ES-I3 (cell line): ENCODE measurements around the gene P2RY2.
A peak's percentile ranks its signal among the peaks of the same experiment; 100 is the strongest.

Source experiments
- H3K36me3 ChIP-seq: 2 replicates; pipeline ENCODE4 v1.6.1; 2013; ENCODE audit warnings: mild to moderate bottlenecking, low read length, control low read depth, moderate library complexity; ENCODE audit not compliant: insufficient read depth
- H3K4me1 ChIP-seq: 2 replicates; pipeline ENCODE4 v1.6.1; 2013; ENCODE audit warnings: mild to moderate bottlenecking, control low read depth, low read length; ENCODE audit not compliant: insufficient read depth
- H3K9ac ChIP-seq: 2 replicates; pipeline ENCODE4 v1.6.1; 2013; ENCODE audit warnings: low read depth, mild to moderate bottlenecking, low read length, moderate library complexity
- H3K9me3 ChIP-seq: 2 replicates; pipeline ENCODE4 v1.6.1; 2013; ENCODE audit warnings: mild to moderate bottlenecking, low read length, moderate library complexity; ENCODE audit not compliant: control insufficient read depth, insufficient read depth

Gene P2RY2

GRCh38 chr11:73204711-73205121 is 13.4 kb upstream of the P2RY2 start:
- peaks cover 19% of the 10 kb centered on the region for H3K4me1 ChIP-seq
- H3K36me3 ChIP-seq = no peaks in the 10 kb centered on the region

DNA sequence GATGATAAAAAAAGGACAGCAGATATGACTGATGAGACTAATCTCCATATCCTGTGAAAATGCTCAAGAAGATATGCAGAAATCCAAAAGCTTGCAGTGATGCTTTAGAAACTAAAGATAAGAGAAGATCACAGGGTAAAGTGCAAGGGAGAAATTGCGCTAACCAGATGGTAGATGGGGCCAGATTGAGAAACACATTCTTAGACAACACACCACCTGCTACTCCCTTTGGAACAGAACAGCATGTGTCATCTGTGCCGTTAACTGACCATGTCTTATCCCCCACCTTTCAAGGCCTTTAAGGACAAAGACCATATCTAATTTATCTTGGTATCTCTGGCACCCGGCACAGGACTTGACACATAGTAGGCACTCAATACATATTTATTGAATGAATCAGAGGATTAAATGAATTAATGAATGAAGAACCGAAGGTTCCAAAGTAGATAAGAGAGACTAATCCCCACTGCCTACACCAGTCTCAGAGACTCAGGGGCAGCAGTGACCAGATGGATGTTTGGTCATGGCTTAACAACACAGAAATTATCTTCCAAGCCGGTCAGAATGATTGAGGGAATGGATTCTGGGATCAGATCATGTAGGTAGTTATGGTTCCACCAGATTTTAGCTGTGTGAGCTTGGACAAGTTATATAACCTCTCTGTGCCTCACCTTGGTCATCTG is 12.3 kb upstream of the P2RY2 start:
- no peaks in the 10 kb centered on the region for H3K36me3 ChIP-seq
- peaks cover 8% of the 10 kb centered on the region for H3K4me1 ChIP-seq
- no peaks in the 10 kb centered on the region for H3K9me3 ChIP-seq
- no peak overlapping the region for H3K9ac ChIP-seq

More at GRCh38 chr11:73204711-73205121, 13.4 kb upstream of the P2RY2 start:
- no peak overlapping the region for H3K9ac ChIP-seq
- no peaks in the 10 kb centered on the region for H3K9me3 ChIP-seq

GRCh38 chr11:73206801-73207200 is 11.3 kb upstream of the P2RY2 start:
- H3K36me3 ChIP-seq = no peaks in the 10 kb centered on the region
- H3K9ac ChIP-seq = no peak overlapping the region
- H3K9me3 ChIP-seq = no peaks in the 10 kb centered on the region
- H3K4me1 ChIP-seq = no peaks in the 10 kb centered on the region

- no peaks in the 10 kb centered on the region for H3K36me3 ChIP-seq
- no peak overlapping the region for H3K9ac ChIP-seq
- H3K4me1 ChIP-seq = no peaks in the 10 kb centered on the region
These were observed 8.2 kb upstream of the P2RY2 start for GRCh38 chr11:73209892-73210291.

DNA sequence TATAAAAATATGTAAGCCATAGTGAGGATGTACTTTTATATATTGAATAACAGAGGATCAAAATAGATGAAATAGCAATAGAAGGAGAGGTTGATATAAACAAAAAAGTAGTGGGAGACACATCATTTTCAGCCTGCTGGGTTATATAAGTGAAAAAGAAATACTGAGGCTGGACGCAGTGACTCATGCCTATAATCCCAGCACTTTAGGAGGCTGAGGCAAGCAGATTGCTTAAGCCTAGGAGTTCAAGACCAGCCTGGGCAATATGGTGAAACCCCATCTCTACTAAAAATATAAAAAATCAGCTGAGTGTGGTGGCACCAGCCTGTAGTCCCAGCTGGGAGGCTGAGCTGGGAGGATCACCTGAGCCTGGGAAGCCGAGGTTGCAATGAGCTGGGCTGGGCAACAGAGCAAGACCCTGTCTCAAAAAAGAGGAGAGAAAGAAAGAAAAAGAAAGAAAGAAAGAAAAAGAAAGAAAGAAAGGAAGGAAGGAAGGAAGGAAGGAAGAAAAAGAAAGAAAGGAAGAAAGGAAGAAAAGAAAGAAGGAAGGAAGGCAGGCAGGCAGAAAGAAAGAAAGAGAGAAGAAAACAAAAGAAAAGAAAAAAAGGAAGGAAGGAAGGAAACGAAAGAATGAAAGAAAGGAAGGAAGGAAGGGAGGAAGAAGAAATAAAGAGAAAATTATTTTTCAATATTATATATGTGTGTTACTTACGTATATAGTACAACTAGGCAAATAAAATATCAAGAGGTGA is 7.0 kb upstream of the P2RY2 start:
- Histone ChIP-seq H3K9ac (no peak overlapping the region), H3K36me3 (no peaks in the 10 kb centered on the region), H3K9me3 (no peaks in the 10 kb centered on the region), H3K4me1 (no peaks in the 10 kb centered on the region)

More at GRCh38 chr11:73209892-73210291, 8.2 kb upstream of the P2RY2 start:
- H3K9me3 ChIP-seq = no peaks in the 10 kb centered on the region

GRCh38 chr11:73213196-73214143 is 4.6 kb upstream of the P2RY2 start:
- Histone ChIP-seq H3K4me1 (no peaks in the 10 kb centered on the region), H3K9me3 (no peaks in the 10 kb centered on the region), H3K36me3 (no peaks in the 10 kb centered on the region), H3K9ac (no peak overlapping the region)

- no peaks in the 10 kb centered on the region for H3K36me3 ChIP-seq
- H3K4me1 ChIP-seq = no peaks in the 10 kb centered on the region
- no peaks in the 10 kb centered on the region for H3K9me3 ChIP-seq
- H3K9ac ChIP-seq = no peak overlapping the region
These were observed 2.6 kb upstream of the P2RY2 start for GRCh38 chr11:73215191-73216134.

GRCh38 chr11:73216465-73216864 is 1.6 kb upstream of the P2RY2 start:
- H3K4me1 ChIP-seq = no peaks in the 10 kb centered on the region
- H3K36me3 ChIP-seq = no peaks in the 10 kb centered on the region
- H3K9me3 ChIP-seq = no peaks in the 10 kb centered on the region
- H3K9ac ChIP-seq = no peak overlapping the region

GRCh38 chr11:73217131-73217809 is 811 bp upstream of the P2RY2 start:
- H3K9me3 ChIP-seq = no peaks in the 10 kb centered on the region
- H3K36me3 ChIP-seq = no peaks in the 10 kb centered on the region
- H3K4me1 ChIP-seq = no peaks in the 10 kb centered on the region
- H3K9ac ChIP-seq = peak overlapping the region; percentile 54; the same call in 1 of the 2 replicates

GRCh38 chr11:73217810-73218105 is 323 bp upstream of the P2RY2 start:
- Histone ChIP-seq H3K9me3 (no peaks in the 10 kb centered on the region), H3K36me3 (no peaks in the 10 kb centered on the region), H3K4me1 (no peaks in the 10 kb centered on the region), H3K9ac (peak overlapping the region; percentile 54; the same call in 1 of the 2 replicates)

DNA sequence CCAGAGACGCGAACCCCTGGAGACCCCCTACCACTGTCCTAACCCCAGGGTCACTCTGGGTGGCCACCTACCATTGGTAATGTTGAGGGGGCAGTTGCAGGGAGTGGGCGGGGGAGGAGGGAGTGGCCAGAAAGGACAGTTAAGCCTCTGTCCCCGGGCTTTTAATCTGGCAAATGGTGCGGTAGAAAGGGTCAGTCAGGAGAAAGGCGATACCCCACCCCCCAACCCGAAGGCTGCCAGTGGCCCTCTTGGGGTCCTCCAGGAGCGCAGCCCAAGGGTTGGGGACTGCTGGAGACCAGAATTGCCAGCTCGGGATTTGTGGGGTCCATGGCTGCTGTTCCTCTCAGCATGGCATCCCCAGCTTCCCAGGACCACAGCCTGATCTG is 742 bp downstream of the P2RY2 start:
- H3K9ac ChIP-seq = peak overlapping the region; percentile 54; the same call in 1 of the 2 replicates

DNA sequence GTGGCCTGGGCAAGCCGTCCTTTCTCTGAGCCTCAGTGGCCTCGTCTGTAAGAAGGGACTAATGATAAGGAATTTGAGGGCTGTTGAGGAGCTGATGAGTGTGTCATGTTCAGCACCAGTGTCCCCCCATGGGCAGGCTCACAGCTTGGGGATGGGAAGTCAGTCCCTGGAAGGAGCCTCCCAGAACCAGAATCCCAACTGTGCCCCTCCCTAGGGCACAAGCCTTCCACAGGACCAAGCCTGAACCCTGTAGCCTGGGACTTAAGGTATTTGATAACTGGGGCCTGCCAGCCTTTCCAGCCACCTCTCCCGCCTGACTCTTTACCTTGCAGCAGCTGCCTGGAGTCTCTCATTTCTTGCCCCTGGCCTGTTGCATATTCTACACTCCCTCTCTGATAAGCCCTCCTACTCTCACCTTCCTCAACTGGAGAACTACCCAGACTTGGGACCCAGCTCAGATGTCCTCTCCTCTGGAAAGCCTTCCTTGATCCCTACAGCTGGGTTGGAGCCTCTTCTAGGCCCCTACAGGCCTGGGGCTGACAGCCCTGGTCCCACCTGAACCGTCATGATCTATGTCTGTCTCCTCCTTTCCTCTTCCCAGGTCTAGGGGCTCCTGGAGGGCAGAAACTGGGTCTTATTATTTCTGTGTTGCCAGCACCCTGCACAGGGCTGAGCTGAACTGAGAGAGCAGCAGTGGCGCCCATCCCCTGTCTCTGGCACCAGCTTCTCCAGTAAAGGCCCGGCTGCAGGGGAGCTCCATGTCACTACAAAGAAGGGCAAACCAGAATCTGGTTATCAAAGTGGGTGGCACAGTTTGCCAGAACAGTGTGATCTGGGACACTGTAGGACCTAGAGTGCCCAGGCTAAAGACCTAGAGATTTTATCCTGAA is 1.6 kb downstream of the P2RY2 start:
- Histone ChIP-seq H3K9ac (no peak overlapping the region), H3K9me3 (no peaks in the 10 kb centered on the region), H3K4me1 (no peaks in the 10 kb centered on the region), H3K36me3 (no peaks in the 10 kb centered on the region)

More for the DNA sequence above, 742 bp downstream of the P2RY2 start:
- Histone ChIP-seq H3K9me3 (no peaks in the 10 kb centered on the region), H3K4me1 (no peaks in the 10 kb centered on the region), H3K36me3 (no peaks in the 10 kb centered on the region)
